ACHN (cell line): ENCODE results near the gene NUDT14.

Experiments
- DNase-seq: peaks from one replicate; pipeline ENCODE4 v3.0.0-alpha.2; 2015
- in situ Hi-C: cut with HindIII; loops from 2 replicates; pipeline ENCODE4 v1.10.0; 2017; ENCODE audit warnings: low sequenced_read_pairs, low pct_ligation_motif_present, low pct_unique_long_range_greater_than_20kb

NUDT14 gene

DNA sequence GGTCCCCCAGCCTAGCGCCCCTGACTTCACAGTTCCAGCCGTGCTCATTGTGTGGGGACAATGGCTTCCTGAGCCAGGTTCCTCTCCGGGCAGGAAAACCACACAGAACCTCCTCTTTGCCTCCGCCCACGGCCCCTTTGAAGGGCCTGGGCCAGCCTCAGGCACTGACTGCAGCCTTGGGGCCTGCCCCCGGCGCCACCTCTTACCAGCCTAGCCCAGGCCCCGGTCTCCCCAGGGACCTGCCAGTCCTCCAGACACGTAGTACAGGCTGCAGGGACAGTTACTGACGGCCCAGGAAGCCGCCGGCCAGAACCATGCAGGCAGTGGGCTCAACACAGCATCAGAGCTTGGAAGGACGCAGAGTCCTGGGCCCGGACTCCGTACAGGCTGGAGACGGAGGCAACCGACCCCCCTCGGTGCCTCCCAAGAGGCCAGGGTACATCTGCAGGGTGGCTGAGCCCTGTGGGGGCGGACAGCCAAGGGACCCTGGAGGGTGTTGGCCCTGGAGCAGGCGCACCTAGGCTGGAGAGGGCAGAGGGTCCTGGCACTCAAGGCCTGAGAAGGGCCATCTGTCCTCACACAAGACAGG lies 20.9 kb upstream of the NUDT14 start:
- in situ Hi-C loops = no loop called here
- no peak for DNase-seq

DNA sequence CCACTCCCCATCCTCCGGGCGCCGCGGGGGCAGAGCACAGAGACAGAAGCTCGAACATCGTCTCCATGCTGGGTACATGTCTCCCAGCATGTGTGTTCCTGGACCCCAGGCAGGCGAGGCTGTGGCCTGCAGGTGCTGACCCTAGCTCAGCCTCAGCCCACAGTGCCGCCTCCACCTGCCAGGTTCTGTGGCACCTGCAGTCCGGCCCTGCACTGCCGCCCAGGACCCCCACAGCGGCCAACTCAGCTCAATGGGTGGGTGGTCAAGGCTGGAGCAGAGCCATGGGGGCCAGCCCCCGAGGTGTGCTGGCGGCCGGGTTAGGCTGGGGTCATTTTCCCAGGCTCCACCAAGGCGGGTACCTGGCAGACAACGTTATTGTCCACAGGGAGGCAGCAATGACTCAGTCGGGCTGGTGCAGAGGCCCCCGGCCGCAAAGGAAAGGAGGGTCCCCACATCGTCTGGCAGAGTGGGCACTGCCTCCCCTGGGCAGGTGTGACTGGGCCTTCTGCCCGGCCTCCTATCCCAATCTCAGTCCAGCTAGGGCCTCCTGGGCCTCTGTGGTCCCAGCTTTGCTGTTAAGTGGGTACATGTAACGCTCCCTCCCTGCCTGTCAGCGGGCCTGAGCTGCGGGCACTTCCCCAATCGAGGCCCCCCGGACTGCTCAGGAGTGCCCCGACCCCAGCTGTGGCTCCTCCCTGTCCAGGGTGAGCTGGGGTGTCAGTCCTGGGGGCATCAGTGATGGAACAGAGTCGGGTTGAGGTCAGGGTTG lies 20.2 kb upstream of the NUDT14 start:
- in situ Hi-C loops = no loop called here
- no peak for DNase-seq

DNA sequence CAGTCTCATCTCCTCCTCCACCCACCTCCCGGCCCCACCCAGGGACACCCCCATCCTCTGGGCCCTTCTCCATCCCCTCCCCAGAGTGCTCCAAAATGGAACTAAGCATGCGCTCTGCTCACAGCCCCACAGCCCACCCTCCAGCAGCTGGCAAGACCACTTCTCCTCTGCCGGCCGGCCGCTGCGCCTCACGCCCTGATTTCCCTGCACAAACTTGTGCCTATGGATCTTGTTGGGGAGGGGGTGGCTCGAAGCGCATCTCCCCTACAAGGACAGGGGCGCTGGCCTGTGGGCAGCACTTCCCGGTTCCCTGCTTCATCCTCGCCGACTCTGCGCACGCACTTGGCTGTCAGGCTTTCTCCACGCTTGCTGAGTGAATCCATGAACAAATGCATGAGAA lies 19.5 kb upstream of the NUDT14 start:
- no peak for DNase-seq
- in situ Hi-C loops = no loop called here

DNA sequence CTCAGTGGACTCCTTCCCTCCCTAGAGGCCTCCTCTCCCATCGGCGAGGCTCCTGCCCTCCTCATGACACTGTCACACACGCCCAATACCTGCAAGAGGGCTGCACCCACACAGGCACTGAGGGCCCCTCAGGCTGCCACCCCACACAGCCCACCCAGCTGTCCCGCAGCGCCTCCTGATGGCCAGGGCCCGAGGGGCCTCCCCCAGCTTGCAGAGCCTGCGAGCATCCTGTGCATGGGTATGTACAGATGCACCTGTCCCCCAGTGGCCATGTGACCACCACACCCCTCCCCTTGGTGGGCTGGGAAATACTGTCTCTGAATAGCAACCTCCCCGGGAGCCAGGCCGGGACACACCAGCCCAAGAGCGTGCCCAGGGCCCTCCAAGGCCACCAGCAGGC lies 19.0 kb upstream of the NUDT14 start:
- DNase-seq = no peak
- in situ Hi-C loops = no loop called here

DNA sequence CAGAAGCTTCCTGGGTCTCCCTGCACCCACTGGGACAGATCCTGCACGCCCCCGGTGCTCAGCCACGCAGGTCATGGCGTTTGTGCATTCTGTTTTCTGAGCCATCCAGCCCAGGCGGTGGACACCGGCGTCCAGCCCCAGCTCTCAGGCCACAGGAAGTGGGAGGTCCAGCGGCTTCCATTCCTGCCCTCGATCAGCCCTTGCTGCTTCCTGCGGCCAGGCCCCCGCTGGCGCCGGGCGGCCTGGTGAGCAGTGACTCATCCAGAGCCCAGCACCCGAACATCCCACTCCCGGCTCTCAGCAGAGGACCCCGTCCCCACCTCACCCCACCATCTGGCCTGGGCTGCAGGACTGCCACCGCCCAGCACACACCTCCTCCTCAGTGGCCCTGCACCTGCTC lies 18.0 kb upstream of the NUDT14 start:
- DNase-seq = peak; percentile 11
- in situ Hi-C loops = no loop called here

DNA sequence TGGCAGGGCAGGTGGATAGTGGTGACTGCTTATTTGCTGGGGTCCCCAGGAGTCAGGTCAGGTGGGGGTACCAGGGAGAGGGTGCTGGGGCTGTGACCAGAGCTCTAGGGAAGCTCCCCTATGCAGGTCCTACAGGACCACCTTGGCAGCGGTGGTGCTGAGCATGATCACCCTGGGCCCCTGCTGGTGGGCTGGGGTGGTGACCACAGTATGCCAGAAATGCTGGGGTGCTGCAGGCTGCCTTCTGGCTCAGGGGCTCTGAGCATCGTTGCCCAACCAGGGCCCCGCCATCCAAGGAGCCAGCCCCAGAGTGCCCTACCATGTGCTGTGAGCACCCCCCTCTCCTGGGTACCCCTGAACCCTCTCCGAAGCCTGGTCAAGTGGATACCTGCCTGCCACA lies 17.5 kb upstream of the NUDT14 start:
- DNase-seq = no peak
- in situ Hi-C loops = no loop called here

DNA sequence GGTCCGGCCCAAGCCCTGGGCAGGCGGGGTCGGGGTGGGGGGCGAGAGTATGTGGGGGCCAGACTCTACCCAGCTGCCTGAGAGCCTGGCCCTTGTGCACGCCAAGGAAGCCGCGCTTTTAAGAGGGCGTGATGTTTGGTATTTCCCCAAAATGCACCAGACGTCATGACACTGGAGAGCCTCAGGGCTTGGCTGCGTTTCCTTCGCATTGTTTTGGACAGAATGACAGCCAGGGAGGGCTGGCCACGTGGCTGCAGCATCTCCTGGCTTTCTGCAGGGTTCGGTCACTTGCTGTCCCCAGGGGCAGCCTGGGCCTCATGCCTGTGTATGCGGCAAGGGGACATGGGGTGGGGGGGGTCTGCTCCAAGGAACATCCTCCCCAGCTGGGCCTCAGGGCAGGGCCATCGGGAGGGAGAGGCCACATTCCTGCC lies 16.1 kb upstream of the NUDT14 start:
- DNase-seq = no peak
- in situ Hi-C loops = no loop called here

DNA sequence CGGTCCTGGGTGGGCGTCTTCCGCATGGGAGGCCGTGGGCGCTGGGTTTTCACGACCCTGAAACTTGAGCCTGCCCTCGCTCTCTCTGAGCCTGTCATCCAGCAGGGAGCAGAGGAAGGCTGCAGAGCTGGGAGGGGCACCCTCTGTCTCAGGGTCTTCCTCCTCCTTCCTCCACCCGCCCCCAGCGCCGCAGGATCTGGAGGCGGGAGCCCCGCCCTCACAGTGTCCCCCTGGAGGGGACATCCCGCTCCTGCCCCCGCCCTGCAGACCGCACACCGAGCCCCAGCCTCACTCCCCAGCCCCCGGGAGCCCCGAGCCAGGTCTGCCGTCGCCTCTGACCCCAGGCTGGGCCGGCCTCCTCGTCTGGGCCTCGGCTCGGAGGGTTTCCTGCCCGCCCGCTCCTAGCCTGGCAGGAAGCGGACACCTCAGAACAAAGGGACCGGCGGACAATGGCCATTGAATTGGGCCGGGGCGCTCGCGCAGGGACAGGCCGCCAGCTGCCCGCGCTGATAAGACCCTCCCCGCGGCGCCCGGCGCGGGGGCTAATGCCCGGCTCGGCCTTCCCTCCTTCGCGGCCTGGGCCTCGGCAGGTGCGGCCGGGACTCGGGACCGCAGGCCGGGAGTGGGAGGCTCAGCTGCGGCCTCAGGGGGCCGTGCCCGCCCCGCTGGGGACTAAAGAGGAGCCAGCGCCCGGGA lies 15.3 kb upstream of the NUDT14 start:
- no peak for DNase-seq
- in situ Hi-C loops = no loop called here

DNA sequence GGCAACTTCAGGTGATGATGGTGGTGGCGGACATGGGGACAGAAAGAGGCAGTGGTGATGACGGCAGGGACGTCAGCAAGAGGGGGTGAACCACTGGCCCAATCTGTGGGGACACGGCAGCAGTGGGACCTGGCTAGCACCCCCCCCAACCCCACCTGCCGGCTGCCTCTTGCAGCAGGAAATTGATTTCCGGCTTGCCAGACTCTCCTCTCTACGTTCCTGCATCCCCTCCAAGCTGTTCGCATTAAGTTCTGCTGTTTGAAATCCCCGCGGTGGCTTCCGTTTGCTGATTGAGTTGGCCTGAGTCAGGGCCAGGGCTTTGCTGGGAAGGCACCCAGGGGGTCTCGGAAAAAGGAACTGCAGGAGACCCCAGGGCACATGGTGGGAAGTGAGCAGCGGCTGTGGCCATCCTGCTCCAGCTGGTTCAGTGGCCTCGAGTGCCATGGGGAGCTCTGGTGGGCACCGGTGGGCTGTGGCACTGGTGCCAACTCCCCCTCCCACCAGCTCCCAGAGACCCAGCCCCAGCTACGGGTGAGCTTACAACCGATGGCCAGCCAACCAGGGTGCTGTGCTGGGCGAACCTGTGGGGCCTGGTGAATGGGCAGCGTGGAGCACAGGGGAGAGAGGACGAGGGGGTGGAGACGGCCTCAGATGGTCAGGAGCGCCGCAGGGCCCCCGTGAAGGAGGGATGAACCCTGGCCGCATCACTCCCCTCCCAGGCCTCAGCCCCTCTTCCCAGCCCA lies 14.6 kb upstream of the NUDT14 start:
- in situ Hi-C loops = no loop called here
- DNase-seq = no peak

DNA sequence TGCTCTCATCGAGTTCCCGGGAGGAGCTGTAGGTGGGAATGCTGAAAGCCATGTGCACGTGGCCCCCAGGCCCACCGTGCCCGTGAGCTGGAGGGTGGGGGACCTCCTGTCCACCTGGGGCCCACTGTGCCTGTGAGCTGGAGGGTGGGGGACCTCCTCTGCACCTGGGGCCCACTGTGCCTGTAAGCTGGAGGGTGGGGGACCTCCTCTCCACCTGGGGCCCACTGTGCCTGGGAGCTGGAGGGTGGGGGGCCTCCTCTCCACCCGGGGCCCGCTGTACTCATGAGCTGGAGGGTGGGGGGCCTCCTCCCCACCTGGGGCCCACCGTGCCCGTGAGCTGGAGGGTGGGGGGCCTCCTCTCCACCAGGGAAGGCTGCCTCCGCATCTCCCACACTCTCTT lies 13.9 kb upstream of the NUDT14 start:
- no peak for DNase-seq
- in situ Hi-C loops = no loop called here

DNA sequence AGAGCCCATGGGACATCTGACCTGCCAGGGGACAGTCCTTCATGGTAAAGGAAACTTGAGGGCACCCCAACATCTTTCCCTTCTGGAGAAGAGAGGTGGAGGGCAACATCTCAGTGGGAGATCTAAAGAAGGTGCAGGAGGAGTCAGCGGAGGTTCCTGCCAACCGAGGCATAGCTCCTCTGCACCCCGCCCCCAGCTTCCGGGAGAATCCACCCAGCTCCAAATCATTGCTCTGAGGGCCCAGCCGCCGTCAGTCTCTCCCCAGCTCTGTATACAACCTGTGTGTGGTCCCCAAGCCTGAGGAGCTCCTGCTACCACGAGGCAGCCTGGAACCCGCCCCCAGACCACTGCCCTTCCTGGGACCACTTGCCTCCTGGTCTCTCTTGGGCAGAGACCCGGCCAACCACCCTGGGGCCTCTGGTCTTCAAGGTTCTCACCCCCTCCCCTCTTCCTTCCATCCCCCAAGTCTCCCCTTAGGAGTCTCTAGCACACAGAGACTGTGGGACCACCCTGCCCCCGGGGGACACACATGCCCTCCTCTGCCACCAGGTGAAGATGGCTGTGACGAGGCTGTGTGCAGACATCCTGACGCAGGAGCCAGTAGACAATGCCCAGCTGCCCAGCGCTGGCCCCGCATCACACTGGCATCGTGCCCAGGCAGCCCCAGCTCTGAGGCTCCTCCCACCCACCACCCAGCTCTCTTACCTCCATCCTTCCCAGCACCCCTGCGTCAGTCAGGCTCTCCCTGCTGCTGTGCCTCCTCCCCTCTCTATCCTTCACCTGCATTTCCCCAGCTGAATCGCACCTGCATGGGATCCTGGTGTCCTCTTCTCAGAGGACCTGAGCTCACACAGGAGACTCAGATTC lies 13.0 kb upstream of the NUDT14 start:
- in situ Hi-C loops = no loop called here
- peak; percentile 10 for DNase-seq

DNA sequence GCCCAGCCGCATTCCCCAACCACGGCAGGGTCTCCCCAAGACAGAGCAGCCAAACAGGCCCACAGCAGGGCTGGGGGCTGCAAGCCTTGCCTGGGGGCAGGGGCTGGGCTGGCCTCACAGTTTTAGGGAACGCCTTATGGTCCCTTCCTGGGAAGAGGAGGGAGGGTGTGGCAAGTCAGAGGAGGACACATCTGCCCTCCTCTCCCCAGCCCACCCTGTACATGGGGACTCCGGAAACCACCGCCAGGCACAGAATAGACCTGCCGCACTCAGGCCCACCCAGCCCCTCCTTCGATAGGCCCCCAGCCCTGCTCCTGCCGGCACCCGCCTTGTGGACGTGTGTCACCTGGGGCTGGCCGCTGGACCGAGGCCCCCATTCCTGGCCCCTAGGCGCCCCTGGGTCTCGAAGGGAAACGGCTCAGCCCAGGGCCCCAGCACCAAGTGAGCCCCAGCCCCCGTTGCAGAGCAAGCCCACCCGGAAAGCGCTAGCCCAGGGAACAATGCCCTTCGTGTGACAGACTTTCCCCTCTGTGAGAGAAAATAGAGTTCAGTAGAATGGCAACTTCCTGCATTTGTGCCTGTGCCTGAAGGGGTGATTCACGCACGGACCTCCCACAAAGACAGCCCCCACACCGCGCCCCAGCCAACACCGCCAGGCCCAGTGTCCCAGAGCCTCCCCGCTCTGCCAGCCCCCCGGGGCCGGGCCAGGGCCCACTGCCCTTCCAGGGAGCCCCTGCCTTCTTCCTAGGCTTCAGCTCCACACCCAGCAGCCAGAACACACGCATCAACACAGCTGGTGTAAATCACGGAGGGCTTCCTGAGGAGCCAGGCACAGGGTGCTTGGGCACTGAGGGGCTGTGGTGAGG lies 12.0 kb upstream of the NUDT14 start:
- DNase-seq = no peak
- in situ Hi-C loops = no loop called here

DNA sequence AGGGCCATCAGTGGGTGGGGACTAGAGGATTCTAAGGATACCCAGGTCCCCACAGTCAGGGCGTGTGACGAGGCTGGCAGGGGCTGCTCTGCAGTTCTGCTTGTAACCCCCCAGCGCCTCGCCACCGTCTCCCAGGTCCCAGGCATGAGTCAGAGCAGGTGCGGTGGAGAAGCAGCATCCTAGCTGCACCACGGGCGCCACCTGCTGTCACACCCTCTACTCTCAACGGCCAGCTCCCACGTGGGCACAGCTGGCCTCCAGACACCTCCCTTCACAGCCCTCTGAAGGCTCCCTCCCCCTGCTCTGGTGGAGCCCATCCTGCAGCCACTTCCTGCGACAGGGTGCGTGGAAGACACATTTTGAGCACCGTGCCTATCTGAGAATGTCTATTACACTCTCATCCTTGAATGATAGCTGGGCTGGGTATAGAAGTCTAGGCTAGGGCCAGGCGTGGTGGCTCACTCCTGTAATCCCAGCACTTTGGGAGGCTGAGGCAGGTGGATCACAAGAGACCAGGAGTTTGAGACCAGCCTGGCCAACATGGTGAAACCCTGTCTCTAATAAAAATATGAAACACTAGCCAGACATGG lies 6.9 kb upstream of the NUDT14 start:
- in situ Hi-C loops = no loop called here
- no peak for DNase-seq

DNA sequence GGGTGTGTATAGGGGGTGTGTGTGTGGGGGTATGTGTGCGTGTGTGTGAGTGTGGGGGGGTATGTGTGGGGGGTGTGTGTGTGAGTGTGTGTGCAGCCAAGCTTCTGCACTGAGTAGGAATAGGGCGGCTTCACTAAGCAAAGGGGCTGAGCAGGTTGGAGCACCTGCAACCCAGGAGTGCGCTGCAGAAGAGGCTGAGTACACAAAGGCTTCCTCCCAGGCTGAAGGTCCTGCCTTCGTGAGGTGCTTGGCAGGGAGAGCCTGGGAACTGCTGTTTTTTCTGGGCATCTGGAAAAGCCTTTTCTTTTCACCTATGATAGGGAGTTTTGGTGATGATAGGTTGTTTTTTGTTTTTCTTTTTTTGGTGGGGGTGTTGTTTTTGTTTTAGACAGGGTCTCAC lies 6.0 kb upstream of the NUDT14 start:
- in situ Hi-C loops = no loop called here
- no peak for DNase-seq

DNA sequence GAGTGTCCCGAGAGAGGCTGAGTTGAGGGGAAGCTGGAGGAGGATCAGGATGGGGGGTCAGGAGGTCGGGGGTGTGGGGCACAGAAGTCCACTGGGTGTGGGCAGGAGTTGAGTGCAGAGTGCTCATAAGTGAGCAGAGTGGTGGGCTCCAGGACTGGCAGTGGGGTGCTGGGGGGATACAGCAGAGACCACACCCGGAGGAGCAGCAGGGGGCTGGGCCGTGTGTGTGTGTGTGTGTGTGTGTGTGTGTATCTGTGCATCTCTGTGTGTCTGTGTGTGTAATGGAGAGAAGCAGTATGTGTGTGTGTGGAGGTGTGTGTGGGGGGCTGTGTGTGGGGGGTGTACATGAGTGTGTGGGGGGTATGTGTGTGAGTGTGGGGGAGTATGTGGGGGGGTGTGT lies 4.9 kb upstream of the NUDT14 start:
- no peak for DNase-seq
- in situ Hi-C loops = no loop called here

DNA sequence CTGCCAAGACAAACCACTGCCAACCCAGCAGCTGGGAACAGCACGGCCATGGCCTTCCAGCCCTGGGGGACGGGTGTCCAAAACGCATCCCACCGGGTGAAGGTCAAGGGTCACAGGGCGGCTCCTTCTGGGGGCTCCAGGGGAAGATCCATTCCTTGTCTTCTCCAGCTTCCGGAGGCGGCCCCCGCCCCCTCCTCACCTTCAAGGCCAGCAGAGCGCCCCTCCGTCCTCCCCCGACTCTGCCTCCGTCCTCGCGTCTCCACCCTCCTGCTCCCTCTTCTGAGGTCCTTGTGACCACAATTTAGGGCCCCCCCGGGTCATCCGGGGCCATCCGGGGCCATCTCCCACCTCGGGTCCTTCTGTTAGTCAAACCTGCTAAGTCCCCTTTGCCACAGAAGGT lies 3.9 kb upstream of the NUDT14 start:
- in situ Hi-C loops = no loop called here
- no peak for DNase-seq

DNA sequence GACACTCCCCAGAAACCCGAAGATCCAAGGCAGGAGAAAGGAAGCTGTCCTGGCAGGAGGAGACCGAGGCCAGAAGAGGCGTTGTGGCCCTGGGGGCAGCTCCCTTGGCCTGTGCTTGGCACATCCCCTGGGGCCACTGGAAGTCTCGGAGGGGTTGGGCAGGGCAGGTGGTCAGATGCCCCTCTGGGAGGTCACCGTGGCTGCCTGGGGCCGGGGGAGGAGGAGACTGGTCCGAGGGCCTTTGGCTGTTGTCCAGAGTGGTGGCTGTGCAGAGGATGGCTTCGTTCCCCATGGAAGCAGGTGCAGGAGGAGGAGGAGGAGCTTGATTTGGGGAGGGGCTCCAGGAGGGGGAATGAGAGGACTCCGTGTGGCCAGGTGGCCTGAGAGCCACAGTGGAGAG lies 3.3 kb upstream of the NUDT14 start:
- in situ Hi-C loops = no loop called here
- no peak for DNase-seq
